GM10266 (cell line): ENCODE data around the gene ANKEF1.
"Not testable (repeated sequence)": the region's sequence is repeated elsewhere in the genome, so short reads cannot be mapped to it uniquely, and the experiment has no call there.

ENCODE experiments used
- DNase-seq: peaks from one replicate; pipeline ENCODE4 v3.0.0; 2012; ENCODE audit errors: extremely low spot score
- CTCF ChIP-seq: IDR thresholded peaks from 2 replicates; pipeline ENCODE4 v1.5.1; 2012; ENCODE audit warnings: mild to moderate bottlenecking, low read depth; ENCODE audit not compliant: control insufficient read depth, insufficient read depth; ENCODE audit errors: missing control alignments

The ANKEF1 gene

GRCh38 chr20:10007158-10007557 is 27.6 kb upstream of the ANKEF1 start:
- TF ChIP-seq CTCF = no peak
- no peak for DNase-seq

DNA sequence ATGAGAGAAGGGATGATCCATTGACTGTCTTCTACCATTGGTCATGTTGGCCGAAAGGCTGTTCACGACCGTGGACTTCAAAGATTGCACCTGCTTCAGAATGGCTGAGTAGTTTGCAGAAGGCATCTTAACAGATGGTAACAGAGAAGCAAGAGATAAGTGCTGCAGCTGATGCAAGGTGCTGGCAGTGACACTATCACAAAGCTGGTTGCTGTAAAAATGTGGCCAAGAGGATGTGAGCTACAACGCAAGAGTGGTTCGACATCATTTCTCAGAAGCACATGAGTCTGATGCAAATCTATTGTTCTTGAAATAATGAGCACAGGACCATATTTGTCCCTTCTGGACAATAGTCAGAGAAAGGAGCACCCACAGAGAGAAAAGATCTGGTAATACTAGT is 27.0 kb upstream of the ANKEF1 start:
- no peak for DNase-seq
- no peak for TF ChIP-seq CTCF

GRCh38 chr20:10012464-10012863 is 22.3 kb upstream of the ANKEF1 start:
- DNase-seq = no peak
- TF ChIP-seq CTCF = no peak

DNA sequence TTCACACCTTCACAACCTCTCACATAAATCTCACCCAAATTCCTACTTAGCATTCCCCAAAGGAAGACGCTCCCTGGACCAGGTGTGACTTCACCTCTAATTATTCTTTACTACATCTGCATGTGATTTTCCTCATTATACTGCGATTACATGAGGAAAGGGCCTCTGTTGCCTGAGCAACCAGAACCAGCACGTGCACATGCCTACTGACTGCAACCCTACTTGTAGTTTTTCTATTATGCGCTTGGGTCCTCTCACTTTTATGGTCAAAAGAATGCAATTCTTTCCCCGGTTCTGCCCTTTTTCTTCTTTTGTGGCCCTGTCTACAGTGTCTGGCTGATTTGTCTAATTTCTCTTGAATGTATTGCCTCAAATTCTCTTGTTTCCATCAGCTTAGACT is 20.4 kb upstream of the ANKEF1 start:
- DNase-seq = no peak
- TF ChIP-seq CTCF = no peak

DNA sequence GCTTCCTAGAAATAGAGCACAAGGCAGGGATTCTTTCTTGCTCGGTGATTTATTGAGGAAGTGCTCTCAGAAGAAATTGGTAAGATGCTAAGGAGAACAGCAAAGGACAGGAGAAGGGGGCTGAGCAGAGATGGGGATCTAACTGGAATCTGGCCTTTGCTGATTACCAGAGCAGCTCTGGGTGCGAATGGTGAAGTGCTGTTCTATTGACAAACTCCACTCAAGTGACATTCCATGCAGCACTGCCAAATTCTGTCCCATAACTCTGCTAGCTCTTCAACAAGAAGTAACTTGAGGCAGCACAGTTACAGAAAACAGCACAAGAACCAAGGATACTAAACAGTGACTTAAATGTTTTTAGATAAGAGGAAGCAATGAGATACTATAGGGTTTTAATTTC is 13.8 kb upstream of the ANKEF1 start:
- no peak for DNase-seq
- TF ChIP-seq CTCF = no peak

DNA sequence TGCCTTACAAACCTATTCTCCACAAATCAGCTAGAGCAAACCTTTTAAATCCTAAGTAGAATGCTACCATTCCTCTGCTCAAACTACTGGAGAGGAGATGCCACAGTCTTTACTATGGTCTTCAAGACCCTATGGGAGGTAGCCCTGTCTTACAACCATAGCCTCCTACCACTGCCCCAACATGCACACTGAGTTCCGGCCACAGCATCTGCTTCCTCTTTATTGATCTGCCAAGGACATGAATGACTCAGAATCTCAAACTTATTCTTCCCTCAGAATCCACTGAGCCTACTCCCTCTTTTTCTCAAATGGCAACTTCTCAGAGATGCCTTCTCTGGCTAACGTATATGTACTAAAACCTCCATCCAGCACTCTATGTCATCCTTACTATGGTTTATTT is 12.2 kb upstream of the ANKEF1 start:
- no peak for TF ChIP-seq CTCF
- no peak for DNase-seq

GRCh38 chr20:10023911-10024310 is 10.9 kb upstream of the ANKEF1 start:
- DNase-seq = no peak
- TF ChIP-seq CTCF = no peak

GRCh38 chr20:10031451-10032215 is 3.2 kb upstream of the ANKEF1 start:
- not testable (repeated sequence) for DNase-seq

DNA sequence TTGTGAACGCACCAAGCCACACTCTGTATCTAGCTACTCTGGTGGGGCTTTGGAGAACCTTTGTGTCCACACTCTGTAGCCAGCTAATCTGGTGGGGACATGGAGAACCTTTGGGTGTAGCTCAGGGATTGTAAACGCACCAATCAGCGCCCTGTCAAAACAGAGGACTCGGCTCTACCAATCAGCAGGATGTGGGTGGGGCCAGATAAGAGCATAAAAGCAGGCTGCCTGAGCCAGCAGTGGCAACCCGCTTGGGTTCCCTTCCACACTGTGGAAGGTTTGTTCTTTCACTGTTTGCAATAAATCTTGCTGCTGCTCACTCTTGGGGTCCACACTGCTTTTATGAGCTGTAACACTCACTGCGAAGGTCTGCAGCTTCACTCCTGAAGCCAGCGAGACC is 2.5 kb upstream of the ANKEF1 start:
- DNase-seq = not testable (repeated sequence)
